WTC11 (cell line): ENCODE data around the gene CDC14C. TPM values are rescaled to one million over a fixed set of nuclear protein-coding genes. Genes with fewer than 3 reads are reported as not detected.

Experiments used
- ATAC-seq: fragments of 200-7000 bp; cut with Tn5 transposase; 2 replicates; pipeline ENCODE4 v1.10.0; 2021; ENCODE audit warnings: mild to moderate bottlenecking, moderate library complexity
- Bru-seq: library from RNA; stranded (reverse); fragments of 400-500 nt; gene quantifications from one replicate; lab custom pipeline; 2021; lab: Mats Ljungman, UMichigan
- CTCF ChIA-PET: fragments of 300-600 bp; sonication (Branson Sonifier 250); formaldehyde crosslinking; loops from one replicate; lab custom pipeline; 2021; ENCODE audit warnings: antibody characterized with exemption; lab: Charles Lee
- POLR2A ChIA-PET: fragments of 350-600 bp; sonication (Branson Sonifier 250); formaldehyde crosslinking; loops from one replicate; lab custom pipeline; 2021; ENCODE audit warnings: antibody characterized with exemption; lab: Charles Lee
- DNase-seq: peaks from one replicate; pipeline ENCODE4 v3.0.0; 2021; ENCODE audit warnings: low spot score
- H3K27ac Mint-ChIP-seq: 2 replicates; pipeline ENCODE4 v1.8.0; 2021; ENCODE audit warnings: mixed read lengths
- H3K27me3 Mint-ChIP-seq: 2 replicates; pipeline ENCODE4 v1.8.0; 2021; ENCODE audit warnings: low read depth, mild to moderate bottlenecking, moderate library complexity, mixed read lengths
- H3K36me3 Mint-ChIP-seq: 2 replicates; pipeline ENCODE4 v1.8.0; 2021; ENCODE audit warnings: mixed read lengths
- H3K4me1 Mint-ChIP-seq: 2 replicates; pipeline ENCODE4 v1.8.0; 2022; ENCODE audit warnings: mixed read lengths
- H3K4me3 Mint-ChIP-seq: 2 replicates; pipeline ENCODE4 v1.8.0; 2021; ENCODE audit warnings: mild to moderate bottlenecking, moderate library complexity, mixed read lengths
- H3K9me3 Mint-ChIP-seq: 2 replicates; pipeline ENCODE4 v1.8.0; 2021; ENCODE audit warnings: mixed read lengths
- CTCF ChIP-seq: fragments of 200-600 bp; IDR thresholded peaks from 2 replicates; pipeline ENCODE4 v1.8.0; 2022; ENCODE audit warnings: antibody characterized with exemption
- E2F1 ChIP-seq: sonication (generic); formaldehyde crosslinking; IDR thresholded peaks from 2 replicates; pipeline ENCODE4 v1.8.0; 2022; ENCODE audit warnings: mild to moderate bottlenecking, missing genetic modification reagents
- FOXP4 ChIP-seq: sonication (generic); formaldehyde crosslinking; IDR thresholded peaks from 2 replicates; pipeline ENCODE4 v1.8.0; 2022; ENCODE audit warnings: mild to moderate bottlenecking, missing genetic modification reagents
- GTF2I ChIP-seq: fragments of 250-450 bp; sonication (Bioruptor Pico); conservative IDR thresholded peaks from 2 replicates; pipeline ENCODE4 v1.4.0; 2021; ENCODE audit warnings: mild to moderate bottlenecking
- NFATC4 ChIP-seq: fragments of 250-450 bp; sonication (Bioruptor Pico); IDR thresholded peaks from 2 replicates; pipeline ENCODE4 v1.9.0; 2021; ENCODE audit warnings: mild to moderate bottlenecking
- NFE2L1 ChIP-seq: sonication (generic); formaldehyde crosslinking; IDR thresholded peaks from 2 replicates; pipeline ENCODE4 v1.8.1; 2023; ENCODE audit warnings: missing genetic modification reagents
- OVOL2 ChIP-seq: fragments of 250-450 bp; sonication (Bioruptor Pico); IDR thresholded peaks from 2 replicates; pipeline ENCODE4 v1.9.0; 2021; ENCODE audit warnings: mild to moderate bottlenecking, borderline replicate concordance
- PRRX2 ChIP-seq: fragments of 250-450 bp; sonication (Bioruptor Pico); IDR thresholded peaks from 2 replicates; pipeline ENCODE4 v1.8.0; 2021; ENCODE audit warnings: mild to moderate bottlenecking
- SOX15 ChIP-seq: fragments of 250-450 bp; sonication (Bioruptor Pico); IDR thresholded peaks from 2 replicates; pipeline ENCODE4 v1.9.0; 2021; ENCODE audit warnings: mild to moderate bottlenecking
- TCF7 ChIP-seq: sonication (generic); formaldehyde crosslinking; IDR thresholded peaks from 2 replicates; pipeline ENCODE4 v1.8.0; 2022; ENCODE audit warnings: mild to moderate bottlenecking, low read depth, missing genetic modification reagents, moderate library complexity
- TEAD1 ChIP-seq: sonication (generic); formaldehyde crosslinking; IDR thresholded peaks from 2 replicates; pipeline ENCODE4 v1.8.0; 2022; ENCODE audit warnings: mild to moderate bottlenecking, missing genetic modification reagents
- USF1 ChIP-seq: sonication (generic); formaldehyde crosslinking; IDR thresholded peaks from 2 replicates; pipeline ENCODE4 v1.8.0; 2022; ENCODE audit warnings: mild to moderate bottlenecking, missing genetic modification reagents
- ZBTB21 ChIP-seq: sonication (generic); formaldehyde crosslinking; IDR thresholded peaks from 2 replicates; pipeline ENCODE4 v1.8.1; 2023; ENCODE audit warnings: mild to moderate bottlenecking, missing genetic modification reagents, borderline replicate concordance
- ZBTB43 ChIP-seq: sonication (generic); formaldehyde crosslinking; IDR thresholded peaks from 2 replicates; pipeline ENCODE4 v1.8.1; 2023; ENCODE audit warnings: mild to moderate bottlenecking, missing genetic modification reagents
- ZNF416 ChIP-seq: fragments of 250-450 bp; sonication (Bioruptor Pico); IDR thresholded peaks from 2 replicates; pipeline ENCODE4 v1.9.0; 2021; ENCODE audit warnings: mild to moderate bottlenecking, inconsistent platforms
- ZNF532 ChIP-seq: fragments of 250-450 bp; sonication (Bioruptor Pico); IDR thresholded peaks from 2 replicates; pipeline ENCODE4 v1.9.0; 2021; ENCODE audit warnings: mild to moderate bottlenecking, borderline replicate concordance
- ZNF671 ChIP-seq: fragments of 250-450 bp; sonication (Bioruptor Pico); IDR thresholded peaks from 2 replicates; pipeline ENCODE4 v1.8.0; 2021; ENCODE audit warnings: mild to moderate bottlenecking
- long read RNA-seq, 3 experiments: library from RNA in 1 of 3; library from capped mRNA in 1 of 3; library from polyadenylated mRNA in 1 of 3; unstranded in 2 of 3; stranded (forward) in 1 of 3; transcript quantifications; one replicate each; pipeline ENCODE4 v2.0.0, GENCODE V29; 2021
- total RNA-seq: library from RNA; stranded (reverse); gene quantifications from 3 replicates; pipeline ENCODE4 v1.2.3, GENCODE V29; 2021

Gene CDC14C
- 0.07 TPM in 1 of 3 replicates, not detected in the others for total RNA-seq
- Bru-seq, nascent RNA, result not detected
- long read RNA-seq, experiment 1, result 0 reads
- long read RNA-seq, experiment 2, result 0 reads
- long read RNA-seq, experiment 3, result 0 reads

GRCh38 chr7:48924433-48924832 lies at the start of gene CDC14C:
Gene CDC14C (plus strand): TSS chr7:48924547. CDS start chr7:48924673, 126 bp downstream.
- no peak within 1 kb of the TSS for H3K4me3 Mint-ChIP-seq
- DNase-seq (no peak), ATAC-seq (no peak)
- TF ChIP-seq GTF2I (no peak), NFE2L1 (CRISPR knock-in tag) (no peak), NFATC4 (CRISPR knock-in tag) (no peak), ZNF532 (no peak), ZBTB43 (CRISPR knock-in tag) (no peak), CTCF (no peak), E2F1 (no peak), FOXP4 (CRISPR knock-in tag) (no peak), PRRX2 (CRISPR knock-in tag) (no peak), ZNF671 (CRISPR knock-in tag) (no peak), TCF7 (CRISPR knock-in tag) (no peak), ZNF416 (no peak), SOX15 (CRISPR knock-in tag) (no peak), TEAD1 (CRISPR knock-in tag) (no peak), ZBTB21 (CRISPR knock-in tag) (no peak), USF1 (CRISPR knock-in tag) (no peak), OVOL2 (CRISPR knock-in tag) (no peak)
- ChIA-PET CTCF (no interaction called here), POLR2A (no interaction called here)
- no peak within 1 kb of the TSS for H3K27ac Mint-ChIP-seq
- H3K9me3 Mint-ChIP-seq, result peaks cover 25% of the 10 kb centered on the region
- no peaks in the 10 kb centered on the region for H3K27me3 Mint-ChIP-seq
- peaks cover 15% of the 10 kb centered on the region for H3K36me3 Mint-ChIP-seq
- H3K4me1 Mint-ChIP-seq, result no peaks in the 10 kb centered on the region
